Left kidney (tissue), 2 donors: Measurements from ENCODE around the gene POLE. TPM values are rescaled to one million over a fixed set of nuclear protein-coding genes. Genes with fewer than 3 reads are reported as not detected.

Experiments used
- DNase-seq: peaks from one replicate; pipeline ENCODE4 v3.0.0-alpha.2; 2013
- polyA plus RNA-seq: library from polyadenylated mRNA; unstranded; fragments of 120-200 nt; gene quantifications from one replicate; pipeline ENCODE4 v1.2.1, GENCODE V29; 2013; ENCODE audit not compliant: insufficient read length

The POLE gene
- polyA plus RNA-seq, 1 donor = 78.9 TPM

GRCh38 chr12:132657004-132657727 lies 30.0 kb downstream of the POLE start:
- no peak for DNase-seq

DNA sequence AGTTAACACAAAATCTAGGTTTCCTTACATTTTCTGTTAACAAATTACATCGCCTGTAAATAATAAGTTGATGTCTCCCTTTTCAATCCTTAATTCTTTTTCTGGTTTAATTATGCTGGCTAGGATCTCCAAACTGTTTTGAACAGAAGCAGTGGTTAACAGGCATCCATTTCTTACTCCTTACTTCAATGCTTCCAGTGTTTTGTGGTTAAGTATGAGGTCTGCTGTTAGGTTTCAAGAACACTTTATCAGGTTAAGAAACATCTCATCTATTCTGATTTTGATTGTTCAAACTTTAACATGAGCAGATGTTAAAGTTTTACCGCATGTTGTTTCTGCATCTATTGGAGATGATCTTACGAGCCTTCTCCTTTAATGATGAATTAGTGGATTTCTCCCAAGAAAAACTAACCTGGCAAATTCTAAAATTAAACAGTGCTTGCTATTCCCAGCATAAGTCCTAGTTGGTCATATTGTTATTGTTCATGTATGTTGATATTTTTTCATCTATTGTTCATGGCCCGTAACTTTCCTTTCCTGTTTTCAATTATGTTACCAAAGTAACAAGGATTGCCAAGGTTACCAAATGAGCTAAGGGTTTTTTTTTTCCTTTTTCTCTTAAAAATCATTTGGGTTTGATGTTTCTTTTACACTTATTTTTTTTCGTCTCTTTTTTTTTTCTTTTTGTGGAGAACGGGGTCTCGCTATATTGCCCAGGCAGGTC lies 33.4 kb downstream of the POLE start:
- no peak for DNase-seq

DNA sequence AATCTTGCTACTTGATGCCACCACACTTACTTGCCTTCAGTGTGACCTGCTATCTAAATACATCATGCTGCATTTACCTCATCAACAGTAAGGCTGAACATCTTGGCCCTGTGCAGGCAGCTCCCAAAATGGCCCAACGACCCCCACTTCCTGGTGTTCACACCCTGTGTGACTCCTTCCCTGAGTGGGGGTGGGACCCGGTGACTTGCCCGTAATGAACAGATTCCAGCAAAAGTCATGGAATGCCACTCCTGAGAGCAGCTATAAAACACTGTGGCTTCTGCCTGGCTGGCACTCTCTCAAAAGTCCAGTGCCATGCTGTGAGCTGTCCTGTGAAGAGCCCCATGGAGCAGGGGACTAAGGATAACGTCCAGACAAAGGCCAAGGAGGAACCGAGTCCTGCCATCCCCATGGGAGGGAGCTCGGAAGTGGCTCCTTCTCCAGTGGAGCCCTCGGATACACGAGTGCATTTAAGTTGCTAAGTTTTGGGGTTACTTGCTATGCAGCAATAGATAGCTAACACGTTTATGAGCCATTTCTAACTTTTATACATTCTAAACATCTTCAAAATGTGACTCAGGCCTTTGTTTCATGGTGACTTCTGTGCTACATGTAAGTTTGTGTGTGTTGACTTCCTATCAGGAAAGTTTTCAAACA lies 35.6 kb downstream of the POLE start:
- DNase-seq = no peak

GRCh38 chr12:132649226-132649945 lies 37.8 kb downstream of the POLE start:
- DNase-seq = no peak

DNA sequence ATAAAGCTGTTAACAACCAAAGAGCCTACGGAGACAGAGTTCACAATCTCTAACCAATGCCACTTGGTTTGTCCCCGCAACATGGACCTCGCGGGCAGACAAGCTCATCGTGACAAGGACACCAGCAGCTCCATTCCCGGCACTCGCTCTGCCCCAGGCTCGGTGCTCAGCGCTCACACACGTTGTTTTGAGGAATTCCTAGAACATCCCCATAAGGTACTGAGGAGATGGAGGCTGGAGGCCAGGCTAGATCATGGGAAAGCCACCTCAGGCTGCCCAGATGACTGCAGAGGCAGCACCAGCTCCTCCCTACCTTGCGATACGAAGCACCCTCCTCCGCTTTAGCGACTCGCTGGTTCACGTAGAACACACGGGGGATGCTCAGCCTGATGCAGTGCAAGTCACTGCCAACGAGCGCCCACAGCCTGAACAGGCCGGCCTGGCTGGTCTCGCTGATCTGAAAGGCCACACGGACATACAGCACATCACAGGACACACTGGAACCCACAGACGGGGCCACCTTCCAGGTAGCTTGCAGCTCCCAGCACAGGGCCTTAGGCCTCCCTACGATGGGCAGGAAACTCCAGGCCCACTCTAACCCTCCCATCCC lies 38.4 kb downstream of the POLE start:
- DNase-seq = no peak

DNA sequence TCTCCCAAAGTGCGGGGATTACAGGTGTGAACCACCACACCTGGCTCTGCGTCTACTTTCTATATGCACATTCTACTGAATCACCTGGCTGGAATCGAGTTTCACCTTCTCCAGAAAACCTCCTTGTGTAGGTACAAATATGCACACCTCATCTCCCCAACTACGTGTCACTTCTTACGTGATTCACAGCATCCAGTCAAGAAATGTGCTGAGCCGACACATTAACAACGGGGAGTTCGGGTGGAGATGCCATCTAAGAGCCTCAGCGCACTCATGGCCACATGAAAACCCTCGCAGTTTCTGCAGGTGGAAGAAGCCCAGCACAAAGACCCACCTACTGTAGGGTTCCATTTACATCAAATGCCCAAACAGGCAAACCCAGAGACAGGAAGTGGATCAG lies 39.3 kb downstream of the POLE start:
- DNase-seq = no peak

DNA sequence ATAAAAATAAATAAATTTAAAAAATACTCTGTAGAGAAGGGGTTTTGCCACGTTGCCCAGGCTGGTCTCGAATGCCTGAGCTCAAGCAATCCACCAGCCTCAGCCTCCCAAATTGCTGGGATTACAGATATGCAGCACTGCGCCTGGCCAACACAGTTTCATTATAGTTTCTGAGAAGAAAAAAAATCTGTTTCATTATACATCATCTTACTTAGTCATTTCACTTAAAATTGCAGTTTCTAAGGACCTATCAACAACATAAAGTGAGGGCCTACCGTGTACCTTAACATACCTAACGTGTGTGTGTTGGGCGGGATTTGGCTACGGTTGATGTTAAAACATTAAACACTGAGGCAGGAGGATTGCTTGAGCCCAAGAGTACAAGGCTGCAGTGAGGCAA lies 40.3 kb downstream of the POLE start:
- DNase-seq = no peak

DNA sequence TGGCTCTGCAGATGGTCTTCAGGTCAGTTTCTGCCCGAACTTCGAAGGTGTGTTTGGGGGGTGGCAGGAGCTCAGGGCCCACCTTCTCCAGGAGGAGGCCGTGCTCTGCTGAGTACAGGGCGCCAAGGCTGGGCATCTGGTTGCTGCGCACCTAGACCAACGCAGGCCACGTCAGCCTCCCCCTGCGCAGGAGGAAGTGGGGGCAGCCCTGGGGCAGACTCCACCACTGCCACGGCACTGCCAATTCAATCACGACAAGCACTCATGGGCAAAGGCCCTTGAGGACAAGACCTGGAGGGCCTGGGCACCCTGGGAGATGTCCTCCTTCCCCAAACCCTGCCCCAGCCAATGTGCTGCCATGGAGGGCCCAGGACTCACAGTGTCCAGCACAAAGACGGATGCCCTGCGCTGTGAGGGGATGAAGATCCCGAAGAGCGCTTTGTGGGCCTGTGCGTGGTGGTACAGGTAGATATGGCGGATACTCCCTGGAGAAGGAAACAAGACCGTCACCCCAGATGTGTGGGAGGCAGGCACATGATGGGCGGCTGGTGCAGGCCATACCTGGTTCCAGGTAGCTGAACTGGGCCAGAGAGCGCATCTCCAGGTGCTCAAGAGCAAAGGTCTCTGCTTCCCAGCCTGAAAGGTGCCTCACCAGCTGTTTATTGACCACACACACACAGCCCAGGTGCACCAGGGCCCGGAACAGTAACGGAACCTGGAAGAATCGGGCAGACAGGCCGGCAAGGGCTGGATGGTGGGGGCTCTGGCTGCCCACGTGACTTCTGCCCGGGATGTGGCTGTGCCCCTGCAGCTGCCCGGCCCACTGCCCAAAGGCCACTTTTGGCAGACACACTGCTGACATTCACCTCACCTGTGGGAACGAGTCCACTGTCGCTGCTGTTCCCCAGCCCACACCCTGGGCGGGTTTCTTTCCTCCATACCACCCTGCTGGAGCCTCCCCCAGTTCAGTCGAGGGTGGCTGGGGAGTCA lies 44.0 kb downstream of the POLE start:
- no peak for DNase-seq

DNA sequence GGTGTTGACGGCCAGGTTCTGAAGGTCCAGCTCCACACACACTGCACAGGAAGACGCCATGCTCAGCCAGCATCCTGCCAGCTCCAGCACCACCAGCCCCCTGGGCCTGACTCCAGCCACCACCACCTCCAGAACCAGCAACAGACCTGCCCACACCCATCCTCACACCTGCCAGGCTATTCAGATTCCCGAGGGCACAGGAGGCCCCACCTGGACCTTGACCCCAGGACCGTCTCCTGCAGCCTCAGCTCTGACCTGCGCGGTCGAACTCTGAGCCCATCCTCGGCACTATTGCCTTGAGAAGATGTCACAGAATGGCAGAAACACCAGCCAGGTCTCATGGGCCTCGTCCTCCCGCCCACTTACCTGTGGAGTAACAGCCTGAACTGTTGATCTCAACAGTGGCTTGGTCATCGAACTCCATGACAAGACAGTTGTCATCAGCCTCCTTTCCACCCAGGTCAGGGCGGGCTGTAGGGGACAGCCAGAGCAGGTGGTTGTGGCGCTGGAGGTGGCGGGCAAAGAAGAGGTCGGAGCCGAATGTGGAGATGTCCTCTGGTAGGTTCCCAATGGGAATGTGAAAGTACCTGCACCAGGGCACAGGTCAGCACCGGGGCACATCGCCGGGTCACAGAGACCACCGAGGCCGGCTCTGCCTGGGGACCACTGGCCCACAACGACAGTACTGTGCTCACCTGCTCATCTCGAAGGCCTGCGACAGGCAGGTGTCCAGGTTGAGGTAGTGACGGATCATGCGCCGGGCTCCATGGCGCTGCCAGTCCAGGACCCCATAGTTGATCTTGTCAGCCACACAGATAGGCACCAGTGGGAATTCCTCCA lies 45.1 kb downstream of the POLE start:
- DNase-seq = no peak

DNA sequence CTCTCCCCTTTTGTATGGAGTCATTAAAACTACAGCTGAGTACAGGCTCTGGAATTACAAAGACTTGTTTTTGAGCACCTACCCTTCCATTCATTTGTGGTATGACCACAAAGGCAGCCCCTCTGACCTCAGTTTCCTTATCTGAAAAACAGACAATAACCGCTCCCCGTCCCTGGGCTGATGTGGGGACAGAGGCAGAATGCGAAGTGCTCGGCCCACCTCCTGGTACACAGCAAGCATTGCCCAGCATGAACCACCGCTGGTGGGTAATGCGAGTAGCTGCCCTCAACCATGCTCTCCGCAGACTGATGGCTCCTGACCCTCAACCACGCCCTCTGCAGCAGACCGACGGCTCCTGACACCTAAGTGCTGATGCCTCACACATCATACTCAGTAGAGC lies 46.2 kb downstream of the POLE start:
- DNase-seq = no peak

DNA sequence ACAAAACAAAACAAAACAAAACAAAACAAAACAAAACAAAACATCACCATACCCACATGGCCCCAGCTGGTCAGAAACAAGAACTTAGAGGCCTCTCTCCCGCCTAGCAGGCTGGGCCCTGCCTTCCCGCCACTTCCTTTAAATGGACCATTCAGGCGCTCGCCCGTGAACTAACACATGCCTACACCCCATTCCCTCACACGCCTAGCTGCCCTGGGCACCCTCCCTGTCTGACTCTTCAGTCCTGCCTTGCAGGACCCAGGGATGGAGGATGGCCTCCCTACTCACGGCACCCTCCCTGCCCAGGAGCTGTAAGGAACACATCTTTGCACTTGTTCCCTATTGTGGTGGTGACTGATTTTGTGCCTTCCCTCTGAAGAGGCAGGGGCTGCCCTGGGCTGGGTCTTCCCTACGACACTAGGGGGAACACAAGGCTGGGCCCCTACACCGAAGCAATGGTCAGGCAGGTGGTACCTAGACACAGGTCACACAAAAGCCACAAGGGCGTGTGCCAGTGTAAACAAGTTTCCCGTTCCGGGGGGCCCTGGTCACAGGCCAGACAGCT lies 47.1 kb downstream of the POLE start:
- no peak for DNase-seq

- DNase-seq = no peak
Observed at GRCh38 chr12:132638541-132639408, 48.4 kb downstream of the POLE start.

DNA sequence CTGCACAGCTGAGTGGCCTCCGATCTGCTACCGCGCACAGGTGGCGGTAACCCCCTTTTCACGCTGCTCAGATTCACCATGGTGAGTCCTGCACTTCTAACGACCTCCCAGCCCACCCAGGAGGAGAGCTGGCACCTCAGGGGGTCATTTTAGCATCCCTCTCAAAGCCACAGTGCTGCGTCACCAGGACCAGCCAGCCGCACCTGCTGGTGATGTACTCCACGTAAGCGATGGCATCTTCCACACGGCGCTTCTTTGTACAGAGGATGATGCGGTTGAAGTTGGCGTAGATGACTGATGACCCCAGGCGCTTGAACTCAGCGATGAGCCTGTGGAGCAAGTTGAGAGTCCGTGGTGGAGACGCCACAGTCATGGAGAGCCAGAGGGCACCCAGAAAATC lies 49.3 kb downstream of the POLE start:
- no peak for DNase-seq

- no peak for DNase-seq
Observed at GRCh38 chr12:132635076-132635955, 51.8 kb downstream of the POLE start.

DNA sequence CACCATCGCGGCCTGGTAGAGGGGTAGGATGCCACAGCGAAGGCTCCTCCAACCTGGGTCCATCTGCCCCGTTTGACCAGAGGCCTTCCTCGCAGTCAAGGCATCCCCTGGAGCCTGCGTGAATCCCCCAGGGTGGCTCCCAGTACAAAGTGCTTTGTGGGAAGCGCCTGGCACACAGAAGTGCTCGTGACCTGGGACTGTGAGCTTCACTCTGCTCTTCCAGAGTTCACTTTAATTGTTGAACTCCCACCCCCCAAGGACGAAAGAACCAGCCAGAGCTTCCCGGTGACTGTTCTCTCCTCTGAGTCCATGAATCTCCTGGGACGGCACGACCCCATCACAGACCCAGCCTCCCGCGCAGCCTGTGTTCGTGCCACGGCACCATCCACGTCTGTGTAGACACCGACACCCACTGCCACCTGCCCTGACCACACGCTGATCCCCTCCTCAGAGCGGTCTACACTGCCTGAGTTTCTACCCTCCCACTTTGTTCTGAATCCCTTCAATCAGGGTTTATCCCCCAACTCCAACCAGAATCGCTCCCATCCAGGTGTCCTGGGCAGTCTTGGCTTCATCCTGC lies 52.6 kb downstream of the POLE start:
- DNase-seq = no peak

- DNase-seq = no peak
Observed at GRCh38 chr12:132633901-132634300, 53.2 kb downstream of the POLE start.

DNA sequence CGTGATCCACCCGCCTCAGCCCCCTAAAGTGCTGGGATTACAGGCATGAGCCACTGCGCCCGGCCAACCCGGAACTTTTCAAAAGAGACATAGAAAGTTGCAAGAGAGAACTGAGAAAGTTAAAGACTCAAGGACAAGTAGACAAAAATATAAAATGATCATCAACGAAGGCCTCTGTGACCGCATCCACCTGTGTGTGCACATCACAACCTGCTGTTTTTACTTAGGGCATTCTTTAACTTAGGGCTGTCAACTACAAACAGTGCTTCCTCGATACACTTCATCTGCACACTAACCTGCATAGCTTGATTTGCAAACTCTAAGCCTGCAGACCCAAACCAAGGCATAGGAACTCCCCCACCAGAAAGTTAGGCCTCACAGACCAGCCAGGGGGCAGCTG lies 53.7 kb downstream of the POLE start:
- DNase-seq = no peak
